T-helper 1 cell treated with Interleukin-12 subunit alpha and Interleukin-12 subunit beta and Interleukin-4 antibody, amounts not matched to agents 30 μg/mL and 1 μg/mL, for 36 hours (primary cell): ENCODE measurements around the gene COX7B2.

Experiments
- H3K27ac Mint-ChIP-seq: one replicate; pipeline ENCODE4 v1.8.0; 2021; ENCODE audit warnings: mild to moderate bottlenecking, mixed read lengths
- H3K27me3 Mint-ChIP-seq: one replicate; pipeline ENCODE4 v1.8.0; 2021; ENCODE audit warnings: low read depth, mixed read lengths
- H3K36me3 Mint-ChIP-seq: one replicate; pipeline ENCODE4 v1.8.0; 2021; ENCODE audit warnings: low read depth, mixed read lengths
- H3K4me1 Mint-ChIP-seq: one replicate; pipeline ENCODE4 v1.8.0; 2021; ENCODE audit warnings: low read depth, mixed read lengths
- H3K4me3 Mint-ChIP-seq: one replicate; pipeline ENCODE4 v1.8.0; 2021; ENCODE audit warnings: mild to moderate bottlenecking, moderate library complexity, mixed read lengths
- H3K9me3 Mint-ChIP-seq: one replicate; pipeline ENCODE4 v1.8.0; 2021; ENCODE audit warnings: mixed read lengths

COX7B2 gene

GRCh38 chr4:46844325-46844917 lies 64.6 kb downstream of the COX7B2 start:
- Mint-ChIP-seq H3K4me1 (no peaks in the 10 kb centered on the region), H3K4me3 (no peak overlapping the region), H3K27me3 (no peaks in the 10 kb centered on the region), H3K9me3 (no peaks in the 10 kb centered on the region), H3K36me3 (no peaks in the 10 kb centered on the region), H3K27ac (no peak overlapping the region)

GRCh38 chr4:46839128-46839527 lies 69.9 kb downstream of the COX7B2 start:
- no peaks in the 10 kb centered on the region for H3K27me3 Mint-ChIP-seq
- H3K4me3 Mint-ChIP-seq: no peak overlapping the region
- H3K4me1 Mint-ChIP-seq: no peaks in the 10 kb centered on the region
- no peaks in the 10 kb centered on the region for H3K36me3 Mint-ChIP-seq
- H3K9me3 Mint-ChIP-seq: no peaks in the 10 kb centered on the region
- H3K27ac Mint-ChIP-seq: no peak overlapping the region

GRCh38 chr4:46837639-46838038 lies 71.4 kb downstream of the COX7B2 start:
- no peaks in the 10 kb centered on the region for H3K9me3 Mint-ChIP-seq
- H3K27me3 Mint-ChIP-seq: no peaks in the 10 kb centered on the region
- no peaks in the 10 kb centered on the region for H3K36me3 Mint-ChIP-seq
- H3K4me1 Mint-ChIP-seq: no peaks in the 10 kb centered on the region
- H3K4me3 Mint-ChIP-seq: no peak overlapping the region
- no peak overlapping the region for H3K27ac Mint-ChIP-seq

GRCh38 chr4:46836584-46836983 lies 72.5 kb downstream of the COX7B2 start:
- H3K4me3 Mint-ChIP-seq: no peak overlapping the region
- H3K4me1 Mint-ChIP-seq: no peaks in the 10 kb centered on the region
- no peaks in the 10 kb centered on the region for H3K9me3 Mint-ChIP-seq
- no peak overlapping the region for H3K27ac Mint-ChIP-seq
- H3K36me3 Mint-ChIP-seq: no peaks in the 10 kb centered on the region
- no peaks in the 10 kb centered on the region for H3K27me3 Mint-ChIP-seq

GRCh38 chr4:46830971-46831454 lies 78.0 kb downstream of the COX7B2 start:
- H3K9me3 Mint-ChIP-seq: no peaks in the 10 kb centered on the region
- no peaks in the 10 kb centered on the region for H3K36me3 Mint-ChIP-seq
- H3K27me3 Mint-ChIP-seq: no peaks in the 10 kb centered on the region
- H3K4me1 Mint-ChIP-seq: no peaks in the 10 kb centered on the region
- H3K27ac Mint-ChIP-seq: no peak overlapping the region
- no peak overlapping the region for H3K4me3 Mint-ChIP-seq

- Mint-ChIP-seq H3K27ac (no peak overlapping the region), H3K36me3 (no peaks in the 10 kb centered on the region), H3K27me3 (no peaks in the 10 kb centered on the region), H3K4me3 (no peak overlapping the region), H3K4me1 (no peaks in the 10 kb centered on the region), H3K9me3 (peaks cover 6% of the 10 kb centered on the region)
Measured at GRCh38 chr4:46820154-46820553, 88.9 kb downstream of the COX7B2 start.

- H3K9me3 Mint-ChIP-seq: no peaks in the 10 kb centered on the region
- no peaks in the 10 kb centered on the region for H3K4me1 Mint-ChIP-seq
- H3K27ac Mint-ChIP-seq: no peak overlapping the region
- H3K36me3 Mint-ChIP-seq: no peaks in the 10 kb centered on the region
- no peaks in the 10 kb centered on the region for H3K27me3 Mint-ChIP-seq
- H3K4me3 Mint-ChIP-seq: no peak overlapping the region
Measured at GRCh38 chr4:46819095-46819494, 90.0 kb downstream of the COX7B2 start.

GRCh38 chr4:46818604-46819003 lies 90.4 kb downstream of the COX7B2 start:
- Mint-ChIP-seq H3K4me1 (no peaks in the 10 kb centered on the region), H3K36me3 (no peaks in the 10 kb centered on the region), H3K4me3 (no peak overlapping the region), H3K27me3 (no peaks in the 10 kb centered on the region), H3K27ac (no peak overlapping the region), H3K9me3 (no peaks in the 10 kb centered on the region)

- Mint-ChIP-seq H3K4me1 (no peaks in the 10 kb centered on the region), H3K27ac (no peak overlapping the region), H3K27me3 (no peaks in the 10 kb centered on the region), H3K4me3 (no peak overlapping the region), H3K36me3 (no peaks in the 10 kb centered on the region), H3K9me3 (no peaks in the 10 kb centered on the region)
Measured at GRCh38 chr4:46817806-46818205, 91.2 kb downstream of the COX7B2 start.

- Mint-ChIP-seq H3K36me3 (no peaks in the 10 kb centered on the region), H3K4me3 (no peak overlapping the region), H3K27ac (no peak overlapping the region), H3K4me1 (no peaks in the 10 kb centered on the region), H3K27me3 (no peaks in the 10 kb centered on the region), H3K9me3 (no peaks in the 10 kb centered on the region)
Measured at GRCh38 chr4:46804781-46805413, 104.1 kb downstream of the COX7B2 start.

GRCh38 chr4:46793036-46793435 lies 116.0 kb downstream of the COX7B2 start:
- H3K4me3 Mint-ChIP-seq: no peak overlapping the region
- no peaks in the 10 kb centered on the region for H3K36me3 Mint-ChIP-seq
- H3K27ac Mint-ChIP-seq: no peak overlapping the region
- no peaks in the 10 kb centered on the region for H3K27me3 Mint-ChIP-seq
- H3K9me3 Mint-ChIP-seq: peaks cover 6% of the 10 kb centered on the region
- H3K4me1 Mint-ChIP-seq: no peaks in the 10 kb centered on the region

GRCh38 chr4:46781434-46782092 lies 127.5 kb downstream of the COX7B2 start:
- Mint-ChIP-seq H3K36me3 (no peaks in the 10 kb centered on the region), H3K27me3 (no peaks in the 10 kb centered on the region), H3K4me3 (no peak overlapping the region), H3K27ac (no peak overlapping the region), H3K9me3 (peaks cover 3% of the 10 kb centered on the region), H3K4me1 (no peaks in the 10 kb centered on the region)

GRCh38 chr4:46765465-46765864 lies 143.6 kb downstream of the COX7B2 start:
- no peak overlapping the region for H3K4me3 Mint-ChIP-seq
- H3K36me3 Mint-ChIP-seq: no peaks in the 10 kb centered on the region
- no peaks in the 10 kb centered on the region for H3K27me3 Mint-ChIP-seq
- no peaks in the 10 kb centered on the region for H3K9me3 Mint-ChIP-seq
- no peaks in the 10 kb centered on the region for H3K4me1 Mint-ChIP-seq
- no peak overlapping the region for H3K27ac Mint-ChIP-seq

GRCh38 chr4:46730075-46730474 lies 179.0 kb downstream of the COX7B2 start:
- H3K36me3 Mint-ChIP-seq: no peaks in the 10 kb centered on the region

GRCh38 chr4:46720055-46720454 lies 189.0 kb downstream of the COX7B2 start:
- Mint-ChIP-seq H3K27me3 (no peaks in the 10 kb centered on the region), H3K4me3 (no peak overlapping the region), H3K36me3 (no peaks in the 10 kb centered on the region), H3K27ac (no peak overlapping the region), H3K9me3 (peaks cover 7% of the 10 kb centered on the region), H3K4me1 (no peaks in the 10 kb centered on the region)

More at GRCh38 chr4:46730075-46730474, 179.0 kb downstream of the COX7B2 start:
- Mint-ChIP-seq H3K27me3 (no peaks in the 10 kb centered on the region), H3K4me3 (no peak overlapping the region), H3K9me3 (peaks cover 34% of the 10 kb centered on the region), H3K27ac (no peak overlapping the region), H3K4me1 (no peaks in the 10 kb centered on the region)
